ENCODE results near the gene ARHGAP27.
"Not testable (repeated sequence)": the region's sequence is repeated elsewhere in the genome, so short reads cannot be mapped to it uniquely, and the experiment has no call there.

The ARHGAP27 gene

DNA sequence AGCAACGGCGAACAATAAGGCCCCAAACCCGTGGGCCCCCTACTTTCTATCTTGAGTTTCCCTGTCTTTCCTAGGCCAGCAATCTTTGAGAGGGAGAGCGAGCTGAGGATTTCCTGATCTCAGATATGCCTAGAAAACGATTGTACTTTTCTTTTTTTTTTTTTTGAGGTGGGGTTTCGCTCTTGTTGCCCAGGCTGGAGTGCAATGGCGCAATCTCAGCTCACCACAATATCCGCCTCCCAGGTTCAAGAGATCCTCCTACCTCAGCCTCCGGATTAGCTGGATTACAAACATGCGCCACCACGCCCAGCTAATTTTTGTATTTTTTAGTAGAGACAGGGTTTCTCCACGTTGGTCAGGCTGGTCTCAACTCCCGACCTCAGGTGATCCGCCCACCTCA lies 15.0 kb upstream of the ARHGAP27 start:
- not testable (repeated sequence) for DNase-seq

DNA sequence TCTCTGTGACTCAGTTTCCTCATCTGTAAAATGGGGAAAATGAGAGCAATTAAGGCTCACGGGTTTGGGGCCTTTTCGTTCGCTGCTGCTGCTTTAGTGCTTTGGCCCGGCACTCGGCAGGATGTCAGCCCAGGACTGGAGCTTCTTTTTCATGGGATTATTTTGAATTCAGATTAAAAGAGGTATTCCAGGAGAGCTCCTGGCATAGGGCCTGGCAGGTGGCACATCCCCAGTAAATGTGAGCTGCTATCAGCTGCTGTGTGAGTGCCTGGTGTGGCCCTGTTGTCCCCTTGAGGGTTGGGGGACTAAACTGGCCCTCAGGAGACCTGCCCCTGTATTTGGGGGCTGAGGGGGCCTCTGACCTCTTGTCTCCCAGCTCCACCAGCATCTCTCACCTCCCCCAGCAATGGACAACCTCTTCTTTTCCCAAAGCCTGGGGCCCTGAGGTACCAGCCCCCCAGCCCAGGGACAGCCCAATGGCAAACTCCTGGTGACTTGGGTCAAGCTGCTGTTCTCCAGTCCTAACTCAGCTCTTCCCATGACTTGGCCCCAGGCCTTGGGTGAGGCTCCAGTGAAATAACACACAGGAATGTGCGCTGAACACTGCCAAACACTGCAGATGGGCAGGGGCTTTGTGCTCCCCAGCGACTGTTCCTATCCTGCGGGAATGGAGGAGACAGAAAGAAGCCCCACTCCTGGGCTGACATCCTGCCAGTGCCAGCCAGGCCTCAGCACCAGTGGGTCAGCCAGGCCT lies 14.4 kb upstream of the ARHGAP27 start:
- DNase-seq = not testable (repeated sequence)

- DNase-seq = not testable (repeated sequence)
Observed at GRCh38 chr17:45445901-45446743, 13.5 kb upstream of the ARHGAP27 start.

GRCh38 chr17:45444856-45445820 lies 12.5 kb upstream of the ARHGAP27 start:
- not testable (repeated sequence) for DNase-seq

DNA sequence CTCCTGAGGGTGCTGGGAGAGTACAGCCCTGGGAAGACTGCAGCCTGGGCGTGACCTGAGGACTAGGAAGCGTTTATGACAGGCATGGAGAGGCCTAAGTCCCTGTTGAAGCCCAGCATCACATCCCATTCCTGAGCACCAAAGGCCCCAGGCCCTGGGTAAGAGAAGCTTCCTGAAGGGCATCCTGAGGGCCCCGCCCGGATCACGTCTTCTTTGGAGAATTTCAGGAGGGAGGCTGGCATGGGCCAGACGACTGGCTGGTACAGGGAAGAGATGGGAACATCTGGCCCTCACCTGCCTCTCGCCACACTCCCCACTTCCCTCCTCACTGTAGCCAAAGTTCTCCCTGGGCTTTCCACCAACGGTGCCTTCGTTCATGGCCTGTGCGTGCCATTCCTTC lies 11.6 kb upstream of the ARHGAP27 start:
- DNase-seq = not testable (repeated sequence)

- not testable (repeated sequence) for DNase-seq
Observed at GRCh38 chr17:45443371-45444260, 10.9 kb upstream of the ARHGAP27 start.

- DNase-seq = no peak
Observed at GRCh38 chr17:45441526-45442310, 9.0 kb upstream of the ARHGAP27 start.

- DNase-seq = not testable (repeated sequence)
Observed at GRCh38 chr17:45440839-45441515, 8.3 kb upstream of the ARHGAP27 start.

GRCh38 chr17:45440161-45440778 lies 7.6 kb upstream of the ARHGAP27 start:
- DNase-seq = no peak

DNA sequence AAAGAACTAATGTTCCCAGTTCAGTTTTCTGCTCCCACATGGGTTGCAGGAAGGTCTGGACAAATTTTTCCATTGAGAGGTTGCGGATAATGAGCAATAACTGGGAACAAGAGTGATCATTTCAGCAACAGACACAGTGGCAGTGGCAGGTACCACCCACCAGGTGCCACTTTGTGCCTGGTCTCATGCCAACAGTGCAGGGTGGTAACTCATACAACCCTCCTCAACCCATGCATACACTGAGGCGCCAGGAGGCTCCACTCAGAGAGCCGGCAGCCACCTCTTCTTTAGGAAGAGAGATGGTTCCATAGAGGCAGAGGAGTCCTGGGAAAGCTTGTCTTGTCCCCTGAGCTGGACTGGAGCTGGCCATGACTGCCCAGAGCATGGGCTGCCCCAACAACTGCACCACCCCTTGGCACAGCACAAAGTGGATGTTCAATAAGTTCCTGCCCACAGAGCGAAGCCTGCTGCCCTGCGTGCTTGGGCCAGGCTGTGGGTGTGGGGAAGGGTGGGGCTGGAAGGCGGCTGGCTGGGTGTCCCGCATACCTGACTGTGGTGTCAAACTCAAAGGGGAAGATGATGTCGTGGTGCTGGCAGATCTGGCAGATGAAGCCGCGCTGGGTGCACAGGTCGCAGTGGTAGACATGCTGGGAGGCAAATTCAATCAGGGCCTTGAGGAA lies 6.4 kb upstream of the ARHGAP27 start:
- DNase-seq = no peak

DNA sequence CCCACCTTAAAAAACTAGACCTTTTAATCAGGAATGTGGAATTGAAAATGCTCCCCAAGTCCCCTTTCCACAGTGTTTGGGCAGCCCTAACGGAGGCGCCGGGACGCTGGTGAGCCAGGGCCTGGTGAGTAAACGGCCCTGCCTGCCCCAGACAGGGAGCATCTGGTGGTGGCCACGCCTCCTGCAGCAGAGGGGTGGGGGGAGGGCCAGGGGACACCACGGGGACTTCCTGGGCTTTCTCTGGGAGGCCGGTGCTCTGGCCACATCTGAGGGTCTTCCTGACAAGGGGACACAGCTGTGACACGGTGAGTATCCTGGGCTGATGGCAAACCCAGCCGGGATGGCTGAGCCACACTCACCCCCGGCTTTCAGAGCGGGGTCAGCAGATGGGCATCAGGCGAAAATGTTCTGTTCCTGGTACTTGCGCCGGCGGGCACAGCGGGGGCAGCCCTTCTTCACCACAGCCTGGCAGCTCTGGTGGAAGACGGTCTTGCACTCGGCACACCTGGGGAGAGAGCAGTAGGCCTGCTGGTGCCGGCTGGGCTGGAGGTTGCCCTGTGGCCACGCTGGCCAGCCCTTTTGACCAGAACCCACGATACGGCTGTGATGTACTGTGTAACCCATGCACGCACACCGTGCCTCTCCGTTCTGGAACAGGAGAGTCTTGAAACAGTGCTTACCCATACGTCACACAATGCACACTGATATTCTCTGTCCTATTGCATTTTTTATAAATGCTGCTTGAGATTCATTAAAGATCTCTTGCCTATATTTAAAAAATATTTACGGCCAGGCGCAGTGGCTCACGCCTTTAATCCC lies 5.0 kb upstream of the ARHGAP27 start:
- no peak for DNase-seq

GRCh38 chr17:45436625-45437464 lies 4.2 kb upstream of the ARHGAP27 start:
- no peak for DNase-seq

- DNase-seq = no peak
Observed at GRCh38 chr17:45436161-45436560, 3.5 kb upstream of the ARHGAP27 start.

DNA sequence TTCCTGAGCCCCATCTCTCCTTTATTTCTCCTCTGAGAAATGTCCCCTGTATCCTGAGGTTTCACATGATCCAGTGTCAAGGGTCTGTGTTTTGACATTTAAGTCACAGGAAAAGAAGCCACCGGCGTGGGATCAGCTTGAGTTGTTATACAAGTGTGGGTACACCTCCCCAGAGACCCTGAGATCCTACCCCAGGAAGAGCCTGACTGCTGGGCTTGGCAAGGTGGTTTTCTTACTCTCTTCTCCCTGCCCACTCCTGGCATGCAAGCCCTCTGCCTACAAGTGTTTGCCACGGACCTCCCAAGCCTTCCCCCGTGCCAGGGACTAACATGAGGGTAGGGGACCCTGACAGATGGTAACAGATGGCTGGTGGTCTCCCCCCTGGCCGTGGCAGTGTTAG lies 2.8 kb upstream of the ARHGAP27 start:
- DNase-seq = no peak

GRCh38 chr17:45433159-45433535 lies 477 bp upstream of the ARHGAP27 start:
- no peak for DNase-seq

Data from amygdala (tissue), 56 donors.